ENCODE results near the gene C6orf120. TPM values are rescaled to one million over a fixed set of nuclear protein-coding genes. Genes with fewer than 3 reads are reported as not detected.

The C6orf120 gene
- total and polyA plus RNA-seq, 9 of the 15 experiments (the other 6 are each of a cell fraction or from before 2014, with no cell fraction given), result 7.7 to 44.9 (median 34.8) TPM

- no peak for TF ChIP-seq CHD7 (IDR thresholded peaks at IDR 0.05; ENCODE audit: low read depth, low read length)
- TF ChIP-seq EGR1 (conservative IDR thresholded peaks at IDR 0.05), result no peak; the same call in 1 of the 2 replicates
- TF ChIP-seq ZNF134 (CRISPR knock-in tag; conservative IDR thresholded peaks at IDR 0.05), result no peak
- TF ChIP-seq MTF1 (CRISPR knock-in tag; IDR thresholded peaks at IDR 0.05; ENCODE audit: borderline replicate concordance), result no peak
- TF ChIP-seq ETS2 (tag; IDR thresholded peaks at IDR 0.05; ENCODE audit: borderline replicate concordance, poor library complexity, severe bottlenecking), result no peak
- TF ChIP-seq, protein P1, sequence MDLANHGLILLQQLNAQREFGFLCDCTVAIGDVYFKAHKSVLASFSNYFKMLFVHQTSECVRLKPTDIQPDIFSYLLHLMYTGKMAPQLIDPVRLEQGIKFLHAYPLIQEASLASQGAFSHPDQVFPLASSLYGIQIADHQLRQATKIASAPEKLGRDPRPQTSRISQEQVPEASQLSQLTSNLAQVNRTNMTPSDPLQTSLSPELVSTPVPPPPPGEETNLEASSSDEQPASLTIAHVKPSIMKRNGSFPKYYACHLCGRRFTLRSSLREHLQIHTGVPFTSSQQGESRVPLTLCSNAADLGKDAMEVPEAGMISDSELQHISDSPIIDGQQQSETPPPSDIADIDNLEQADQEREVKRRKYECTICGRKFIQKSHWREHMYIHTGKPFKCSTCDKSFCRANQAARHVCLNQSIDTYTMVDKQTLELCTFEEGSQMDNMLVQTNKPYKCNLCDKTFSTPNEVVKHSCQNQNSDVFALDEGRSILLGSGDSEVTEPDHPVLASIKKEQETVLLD (IDR thresholded peaks at IDR 0.05), result no peak; the same call in 1 of the 2 replicates
- no peak for TF ChIP-seq ZNF143 (CRISPR knock-in tag; IDR thresholded peaks at IDR 0.05)
- TF ChIP-seq HNRNPUL1 (IDR thresholded peaks at IDR 0.05; ENCODE audit: low read length), result no peak
- peak; percentile 35; the same call in 1 of the 2 replicates for TF ChIP-seq MBD2 (IDR thresholded peaks at IDR 0.05; ENCODE audit: borderline replicate concordance, low read depth)
- no peak for TF ChIP-seq ZNF780A (CRISPR knock-in tag; IDR thresholded peaks at IDR 0.05)
These were observed 23.5 kb downstream of the C6orf120 start (continued) for GRCh38 chr6:169725125-169726048.

Data from K562 (cell line).